Stimulated activated CD8-positive, alpha-beta memory T cell treated with anti-CD3 and anti-CD28 coated beads, Interleukin-15, amount 100 ng/mL, for 24 hours (primary cell): ENCODE measurements around the gene SLC38A5.

ENCODE experiments used
- DNase-seq: peaks from one replicate; pipeline ENCODE4 v3.0.0-alpha.2; 2020; ENCODE audit warnings: low read depth

The SLC38A5 gene

DNA sequence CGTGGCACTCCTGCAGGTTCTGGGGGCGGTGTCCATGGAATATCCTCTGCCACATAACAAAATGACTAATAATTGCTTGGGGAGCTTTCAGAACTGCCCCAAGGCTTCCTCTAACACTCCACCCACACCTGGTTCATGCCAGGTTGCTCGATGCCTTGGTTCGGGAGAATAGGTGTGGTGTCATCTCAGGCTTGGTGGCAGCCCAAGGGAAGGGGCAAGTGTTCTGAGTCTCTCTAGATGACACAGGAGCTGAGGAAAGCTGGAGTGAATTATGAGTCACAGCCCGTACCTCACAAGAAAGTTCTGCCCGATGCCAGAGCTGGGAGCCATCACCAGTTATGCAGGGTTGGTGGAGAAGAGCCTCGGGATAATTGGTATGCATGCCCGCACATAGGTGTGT lies 20.6 kb upstream of the SLC38A5 start:
- no peak for DNase-seq

- no peak for DNase-seq
Observed at GRCh38 chrX:48489892-48490291, 19.8 kb upstream of the SLC38A5 start.

DNA sequence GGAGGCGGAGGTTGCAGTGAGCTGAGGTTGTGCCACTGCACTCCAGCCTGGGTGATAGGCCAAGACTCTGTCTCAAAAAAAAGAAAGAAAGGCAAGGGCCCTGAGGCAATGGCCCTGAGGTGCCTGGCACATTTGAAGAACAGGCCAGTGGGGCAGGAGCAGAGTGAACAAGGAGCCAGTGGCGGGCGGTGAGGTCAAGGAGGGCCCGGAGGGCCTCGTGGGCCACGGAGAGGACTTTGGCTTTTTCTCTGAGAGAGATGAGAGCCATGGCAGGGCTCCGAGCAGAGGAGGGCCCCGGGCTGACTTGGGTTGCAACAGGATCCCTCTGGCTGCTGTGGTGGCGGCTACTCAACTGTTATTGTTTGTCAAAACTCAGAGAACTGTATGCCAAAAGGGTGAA lies 19.2 kb upstream of the SLC38A5 start:
- no peak for DNase-seq

GRCh38 chrX:48488034-48488433 lies 18.0 kb upstream of the SLC38A5 start:
- no peak for DNase-seq

DNA sequence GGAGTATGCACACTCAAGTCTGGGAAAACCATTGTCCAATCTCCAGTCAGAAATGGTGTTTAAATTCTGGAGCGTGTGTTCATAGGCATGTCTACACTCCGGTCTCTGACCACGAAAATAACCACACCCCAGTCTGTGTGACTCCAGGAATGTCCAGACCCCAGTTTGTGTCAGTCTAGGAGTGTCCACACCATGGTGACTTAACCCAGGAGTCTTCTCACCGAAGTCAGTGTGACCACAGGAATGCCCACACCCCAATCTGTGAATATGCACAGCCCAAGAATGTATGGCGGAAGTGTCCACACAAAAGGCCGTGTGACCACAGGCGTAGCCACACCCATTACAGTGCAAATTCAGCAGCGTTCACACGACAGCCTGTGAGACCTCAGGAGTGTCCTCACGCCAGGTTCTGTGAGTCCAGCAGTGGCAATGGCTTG lies 17.3 kb upstream of the SLC38A5 start:
- no peak for DNase-seq

- DNase-seq: no peak
Observed at GRCh38 chrX:48482526-48482925, 12.5 kb upstream of the SLC38A5 start.

DNA sequence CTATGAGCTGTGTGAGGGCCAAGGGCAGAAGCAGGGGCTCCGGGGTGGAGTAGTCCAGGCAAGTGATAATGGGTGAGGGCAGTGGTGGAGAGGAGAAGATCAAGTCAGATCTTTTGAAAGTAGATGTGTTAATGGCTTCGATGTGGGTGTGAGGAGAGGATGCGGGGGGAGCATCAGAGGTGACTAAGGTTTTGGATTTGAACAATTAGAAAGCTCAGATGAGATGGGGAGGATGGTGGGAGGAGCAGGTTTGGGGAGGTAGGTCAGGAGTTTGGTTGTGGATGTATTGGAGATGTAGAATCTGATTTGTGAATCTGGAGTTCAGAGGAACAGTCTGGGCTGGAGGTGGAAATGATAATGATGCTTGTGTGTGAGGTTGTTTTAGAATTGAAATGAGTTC lies 10.5 kb upstream of the SLC38A5 start:
- DNase-seq: no peak

GRCh38 chrX:48480142-48480541 lies 10.1 kb upstream of the SLC38A5 start:
- no peak for DNase-seq

GRCh38 chrX:48478806-48479205 lies 8.7 kb upstream of the SLC38A5 start:
- no peak for DNase-seq

- no peak for DNase-seq
Observed at GRCh38 chrX:48477960-48478755, 8.1 kb upstream of the SLC38A5 start.

DNA sequence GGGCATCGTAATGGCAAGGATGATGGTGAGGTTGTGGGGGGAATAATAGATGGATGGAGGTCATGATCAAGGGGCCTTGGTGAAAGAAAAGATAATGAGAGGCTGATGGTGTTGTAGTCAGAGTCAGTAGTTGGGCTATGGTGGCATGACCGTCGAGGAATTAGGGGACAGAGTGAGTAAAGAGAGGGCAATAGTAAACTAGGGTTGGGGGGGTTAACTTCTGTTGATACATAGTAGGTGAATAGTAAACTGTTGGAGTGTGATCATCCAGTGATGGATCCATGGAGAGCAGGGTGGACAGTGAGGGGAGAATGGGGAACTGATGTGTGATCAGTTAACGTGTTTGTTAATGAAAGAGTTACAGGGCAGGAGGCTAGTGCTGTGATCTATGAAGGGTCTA lies 6.9 kb upstream of the SLC38A5 start:
- no peak for DNase-seq

GRCh38 chrX:48475774-48476577 lies 5.9 kb upstream of the SLC38A5 start, which contains the start of gene FTSJ1:
Gene FTSJ1 (plus strand): TSS chrX:48476199. CDS start chrX:48478048, 1,849 bp downstream.
- DNase-seq: peak; percentile 39

DNA sequence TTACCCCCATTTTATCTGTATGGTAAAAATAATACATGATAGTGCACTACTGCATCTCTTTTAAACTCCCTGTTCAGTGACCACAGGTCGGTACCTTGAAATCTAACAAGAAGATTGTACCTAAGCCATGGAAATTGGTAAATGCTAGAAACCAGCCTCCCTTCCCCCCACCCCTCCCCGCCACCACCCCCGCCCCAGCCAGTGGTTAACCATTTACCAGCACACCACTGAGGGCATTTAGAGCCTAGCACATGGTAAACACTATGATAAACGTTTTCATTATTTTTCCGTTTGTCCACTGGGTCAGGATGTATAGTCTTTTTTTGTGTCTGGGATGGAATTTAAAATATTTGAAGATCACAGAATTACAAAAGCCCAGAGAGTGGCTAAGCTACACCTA lies 5.2 kb upstream of the SLC38A5 start:
- DNase-seq: no peak

GRCh38 chrX:48474581-48474980 lies 4.5 kb upstream of the SLC38A5 start:
- no peak for DNase-seq

- no peak for DNase-seq
Observed at GRCh38 chrX:48474127-48474526, 4.1 kb upstream of the SLC38A5 start.

DNA sequence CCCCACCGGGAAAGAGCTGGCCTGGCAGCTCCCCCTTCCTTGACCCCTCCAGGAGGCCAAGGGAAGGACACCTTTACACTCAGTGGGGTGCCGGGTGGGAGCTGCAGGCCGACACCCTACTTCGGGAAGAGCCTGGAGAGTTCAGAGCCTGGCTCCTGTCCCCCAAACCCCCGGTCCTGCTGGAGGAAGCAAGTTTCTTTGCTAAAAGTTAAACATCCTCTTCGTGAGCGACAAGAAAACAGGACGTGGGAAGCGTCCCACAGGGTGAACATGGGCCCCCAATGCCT lies 3.6 kb upstream of the SLC38A5 start:
- DNase-seq: no peak

DNA sequence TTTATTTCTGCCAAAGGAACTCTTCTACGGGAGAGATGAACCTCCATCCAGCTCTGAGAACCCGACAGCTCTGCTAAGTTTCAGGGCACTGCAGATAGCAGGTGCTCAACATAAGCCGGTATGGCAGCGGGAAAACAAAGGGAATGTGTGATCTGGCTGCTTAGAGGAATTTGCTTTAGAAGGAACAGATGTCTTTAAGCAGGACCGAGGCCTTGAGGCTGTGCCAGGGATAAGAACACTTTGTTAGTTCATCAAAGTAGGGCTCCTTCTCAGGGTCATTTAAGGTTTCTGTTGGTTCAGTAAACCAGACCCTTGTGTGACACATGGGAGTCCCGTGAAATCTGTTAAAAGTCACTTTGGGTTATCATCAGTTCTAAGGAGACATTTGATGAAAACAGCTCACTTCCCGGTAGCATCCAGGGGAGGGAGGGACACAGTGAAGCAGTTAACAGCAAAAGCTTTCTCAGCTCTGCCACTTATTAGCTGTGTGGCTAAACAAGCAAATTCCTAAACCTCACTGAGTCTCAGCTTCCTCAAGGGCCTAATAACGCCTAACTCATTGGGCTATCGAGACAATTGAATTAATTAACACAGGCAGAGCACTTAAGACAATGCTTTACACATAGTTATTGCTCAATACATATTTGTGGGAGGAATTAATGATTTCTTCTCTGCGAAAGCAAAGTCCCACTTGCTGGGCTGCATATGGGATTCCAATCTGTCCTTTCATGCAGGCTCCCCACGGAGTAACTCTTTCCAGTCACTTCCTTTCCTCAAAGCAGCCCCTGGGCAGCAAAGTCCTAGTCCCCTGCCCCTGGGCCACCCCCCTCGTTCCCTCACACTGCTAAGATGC lies 3.0 kb upstream of the SLC38A5 start:
- no peak for DNase-seq

DNA sequence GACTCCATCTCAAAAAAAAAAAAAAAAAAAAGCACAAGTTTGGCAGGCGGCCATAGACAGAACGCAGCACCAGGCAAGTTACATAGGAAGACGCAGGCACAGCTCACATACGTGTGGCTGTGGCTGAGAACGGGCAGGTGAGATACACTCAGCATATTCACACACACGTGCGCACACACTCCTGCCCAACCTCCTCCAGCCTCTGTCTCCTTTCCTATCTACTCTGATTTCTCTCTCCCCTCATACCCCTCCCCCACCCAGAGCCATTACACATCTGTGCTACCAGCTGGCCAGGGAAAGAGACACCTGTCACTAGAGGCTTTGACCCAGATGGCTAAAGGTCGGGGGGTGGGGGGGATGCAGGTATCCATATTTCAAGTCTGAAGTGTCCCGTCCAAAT lies 2.2 kb upstream of the SLC38A5 start:
- no peak for DNase-seq

DNA sequence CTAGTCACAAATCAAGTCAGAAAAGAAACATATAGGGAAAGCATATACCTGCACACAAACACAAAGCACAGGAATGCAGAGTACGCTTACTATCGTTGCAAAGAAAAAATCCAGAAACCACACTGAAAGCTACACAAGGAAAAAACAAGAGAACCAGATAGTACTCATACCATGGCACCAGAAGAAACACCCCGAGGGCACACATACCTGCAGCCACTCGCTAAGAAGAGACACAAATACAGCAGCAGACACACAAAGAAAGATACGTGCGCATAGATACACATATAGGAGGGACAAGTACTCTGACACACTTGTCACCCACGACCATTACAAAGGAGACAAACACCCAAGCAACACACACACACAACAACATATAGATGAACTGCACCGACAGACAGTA lies 1.4 kb upstream of the SLC38A5 start:
- DNase-seq: no peak

- DNase-seq: no peak
Observed at GRCh38 chrX:48470833-48471118, 716 bp upstream of the SLC38A5 start.

GRCh38 chrX:48468693-48469691 lies 1.1 kb downstream of the SLC38A5 start:
- DNase-seq: peak; percentile 12

- no peak for DNase-seq
Observed at GRCh38 chrX:48468247-48468671, 1.8 kb downstream of the SLC38A5 start.
